ENCODE results near the gene AARS2.

GRCh38 chr6:44355640-44356039 lies 42.5 kb upstream of the AARS2 start:
- TF ChIP-seq CTCF (IDR thresholded peaks at IDR 0.05) (no peak), POLR2AphosphoS5 (IDR thresholded peaks at IDR 0.05) (no peak), POLR2A (IDR thresholded peaks at IDR 0.05) (no peak)

Data from gastroesophageal sphincter (tissue), 3 donors.